ENCODE measurements around the gene PHEX.

PHEX gene

DNA sequence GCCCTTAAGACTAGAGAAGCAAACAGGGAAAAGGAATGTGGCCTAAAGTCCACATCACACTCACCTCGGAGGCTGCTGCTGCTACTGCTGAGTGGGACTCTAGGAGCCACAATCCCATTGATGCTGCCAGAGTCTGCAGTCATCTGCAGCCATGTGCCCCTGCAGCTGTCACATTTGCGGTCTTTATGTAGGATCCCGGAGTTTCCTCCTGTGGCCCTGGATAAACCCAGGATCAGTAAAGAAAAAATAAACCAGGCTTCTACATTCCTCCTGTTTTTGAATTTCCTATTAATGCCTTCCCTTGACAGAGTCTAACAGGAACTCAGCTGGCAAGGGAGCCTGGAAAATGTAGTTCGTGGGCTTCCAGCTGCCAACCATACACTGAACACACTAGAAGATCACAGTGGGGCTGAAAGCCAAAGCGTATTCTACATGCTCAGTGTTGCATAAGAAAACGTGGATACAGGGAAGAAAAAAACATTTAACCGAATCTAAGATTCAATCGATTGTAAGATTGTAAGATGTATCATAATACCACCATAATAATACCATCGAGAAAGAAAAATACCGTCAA, 10.3 kb upstream of the PHEX start:
- no peak for TF ChIP-seq TCF12 (IDR thresholded peaks at IDR 0.05; ENCODE audit: low read depth)
- no peak for TF ChIP-seq TAF1 (IDR thresholded peaks at IDR 0.05; ENCODE audit: low read depth)
- no peak for TF ChIP-seq ZBTB7A (IDR thresholded peaks at IDR 0.05; ENCODE audit: low read depth)
- TF ChIP-seq RAD21 (IDR thresholded peaks at IDR 0.05; ENCODE audit: low read depth), result no peak
- TF ChIP-seq, protein P1, sequence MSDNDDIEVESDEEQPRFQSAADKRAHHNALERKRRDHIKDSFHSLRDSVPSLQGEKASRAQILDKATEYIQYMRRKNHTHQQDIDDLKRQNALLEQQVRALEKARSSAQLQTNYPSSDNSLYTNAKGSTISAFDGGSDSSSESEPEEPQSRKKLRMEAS (IDR thresholded peaks at IDR 0.05), result no peak
- no peak for TF ChIP-seq EGR1 (IDR thresholded peaks at IDR 0.05)
- TF ChIP-seq FOXM1 (IDR thresholded peaks at IDR 0.05; ENCODE audit: borderline replicate concordance, low read depth), result no peak
- no peak for TF ChIP-seq YY1 (IDR thresholded peaks at IDR 0.05; ENCODE audit: low read depth)
- TF ChIP-seq NFIC (IDR thresholded peaks at IDR 0.05), result no peak
- TF ChIP-seq CREB1 (IDR thresholded peaks at IDR 0.05; ENCODE audit: low read depth), result no peak
- no peak for TF ChIP-seq TEAD4 (IDR thresholded peaks at IDR 0.05)
- no peak for TF ChIP-seq REST (IDR thresholded peaks at IDR 0.05; ENCODE audit: low read depth)
- TF ChIP-seq CEBPB (IDR thresholded peaks at IDR 0.05), result no peak
- no peak for TF ChIP-seq USF1 (IDR thresholded peaks at IDR 0.05)
- no peak for TF ChIP-seq EP300 (IDR thresholded peaks at IDR 0.05; ENCODE audit: borderline replicate concordance)

DNA sequence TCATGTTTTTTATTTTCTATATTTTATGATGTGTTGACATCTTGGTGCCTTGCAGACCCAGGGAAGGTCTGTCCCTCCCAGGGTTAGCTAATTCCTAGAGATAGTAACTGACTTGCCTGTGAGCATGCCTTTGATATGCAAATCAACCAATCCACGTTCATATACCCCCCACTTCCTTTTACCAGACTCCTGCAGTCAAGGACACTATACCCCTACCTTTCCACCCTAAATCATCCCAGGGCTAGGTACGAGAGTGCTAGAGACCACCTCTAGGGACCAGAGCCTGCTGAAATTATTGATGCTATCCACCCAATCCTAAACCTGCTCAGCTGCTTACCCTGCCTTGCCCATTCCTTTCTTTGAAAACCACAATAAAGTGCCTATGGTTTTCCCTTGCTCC, 7.5 kb upstream of the PHEX start:
- TF ChIP-seq FOXM1 (IDR thresholded peaks at IDR 0.05; ENCODE audit: borderline replicate concordance, low read depth), result no peak
- TF ChIP-seq TEAD4 (IDR thresholded peaks at IDR 0.05), result no peak
- TF ChIP-seq CREB1 (IDR thresholded peaks at IDR 0.05; ENCODE audit: low read depth), result no peak

GRCh38 chrX:22025751-22026150, 6.4 kb upstream of the PHEX start:
- TF ChIP-seq EP300 (IDR thresholded peaks at IDR 0.05; ENCODE audit: borderline replicate concordance), result no peak
- no peak for TF ChIP-seq TAF1 (IDR thresholded peaks at IDR 0.05; ENCODE audit: low read depth)
- no peak for TF ChIP-seq CEBPB (IDR thresholded peaks at IDR 0.05)

DNA sequence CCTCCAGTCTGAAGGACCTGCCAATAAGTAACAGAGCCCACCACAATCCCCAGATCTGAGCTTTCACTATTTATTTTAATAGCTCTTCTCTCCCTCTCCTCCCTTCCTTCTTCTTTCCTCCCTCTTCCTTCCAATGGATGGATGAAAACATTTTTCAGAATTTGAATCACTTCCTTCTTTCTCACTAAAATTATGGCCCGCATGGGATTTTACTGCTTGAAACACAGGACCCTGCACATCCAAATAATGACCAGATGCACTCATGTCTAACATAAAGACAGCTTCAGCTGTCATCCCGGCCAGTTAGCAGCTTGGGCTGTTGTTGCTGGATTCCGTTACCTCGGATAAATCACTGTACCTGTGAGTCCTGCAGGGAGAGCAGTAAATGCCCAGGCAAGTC, 5.4 kb upstream of the PHEX start:
- no peak for TF ChIP-seq NFIC (IDR thresholded peaks at IDR 0.05)
- TF ChIP-seq TEAD4 (IDR thresholded peaks at IDR 0.05), result no peak
- TF ChIP-seq REST (IDR thresholded peaks at IDR 0.05; ENCODE audit: low read depth), result no peak
- no peak for TF ChIP-seq CREB1 (IDR thresholded peaks at IDR 0.05; ENCODE audit: low read depth)
- TF ChIP-seq EP300 (IDR thresholded peaks at IDR 0.05; ENCODE audit: borderline replicate concordance), result no peak
- no peak for TF ChIP-seq ZBTB7A (IDR thresholded peaks at IDR 0.05; ENCODE audit: low read depth)
- no peak for TF ChIP-seq EGR1 (IDR thresholded peaks at IDR 0.05)

GRCh38 chrX:22032506-22032905, 381 bp downstream of the PHEX start:
- TF ChIP-seq REST (IDR thresholded peaks at IDR 0.05; ENCODE audit: low read depth) (no peak), ZBTB7A (IDR thresholded peaks at IDR 0.05; ENCODE audit: low read depth) (no peak), YY1 (IDR thresholded peaks at IDR 0.05; ENCODE audit: low read depth) (no peak), NFIC (IDR thresholded peaks at IDR 0.05) (no peak), TEAD4 (IDR thresholded peaks at IDR 0.05) (no peak)
- TF ChIP-seq, protein P1 (IDR thresholded peaks at IDR 0.05), result no peak

GRCh38 chrX:22033818-22034217, 1.7 kb downstream of the PHEX start:
- TF ChIP-seq USF1 (IDR thresholded peaks at IDR 0.05), result no peak
- no peak for TF ChIP-seq REST (IDR thresholded peaks at IDR 0.05; ENCODE audit: low read depth)
- no peak for TF ChIP-seq TAF1 (IDR thresholded peaks at IDR 0.05; ENCODE audit: low read depth)
- TF ChIP-seq RAD21 (IDR thresholded peaks at IDR 0.05; ENCODE audit: low read depth), result no peak
- TF ChIP-seq, protein P1 (IDR thresholded peaks at IDR 0.05), result no peak
- TF ChIP-seq EGR1 (IDR thresholded peaks at IDR 0.05), result no peak
- TF ChIP-seq EP300 (IDR thresholded peaks at IDR 0.05; ENCODE audit: borderline replicate concordance), result no peak
- no peak for TF ChIP-seq FOXM1 (IDR thresholded peaks at IDR 0.05; ENCODE audit: borderline replicate concordance, low read depth)
- no peak for TF ChIP-seq TCF12 (IDR thresholded peaks at IDR 0.05; ENCODE audit: low read depth)
- TF ChIP-seq YY1 (IDR thresholded peaks at IDR 0.05; ENCODE audit: low read depth), result no peak
- TF ChIP-seq ZBTB7A (IDR thresholded peaks at IDR 0.05; ENCODE audit: low read depth), result no peak
- TF ChIP-seq CEBPB (IDR thresholded peaks at IDR 0.05), result no peak
- no peak for TF ChIP-seq NFIC (IDR thresholded peaks at IDR 0.05)
- TF ChIP-seq TEAD4 (IDR thresholded peaks at IDR 0.05), result no peak
- TF ChIP-seq CREB1 (IDR thresholded peaks at IDR 0.05; ENCODE audit: low read depth), result no peak

All from Ishikawa (cell line).